Loucy (cell line): Measurements from ENCODE around the gene LHFPL4.

Experiments used
- H2AFZ ChIP-seq: fragments of 200-600 bp; sonication (generic); 2 replicates; pipeline ENCODE4 v1.6.0; 2016; ENCODE audit warnings: antibody characterized with exemption, mild to moderate bottlenecking, low read length, moderate library complexity
- H3F3A ChIP-seq: fragments of 200-600 bp; 2 replicates; pipeline ENCODE4 v1.6.0; 2016; ENCODE audit warnings: antibody characterized with exemption, low read depth, mild to moderate bottlenecking
- H3K27me3 ChIP-seq: fragments of 200-600 bp; sonication (generic); 2 replicates; pipeline ENCODE4 v1.6.1; 2014; ENCODE audit warnings: low read length, mild to moderate bottlenecking; ENCODE audit not compliant: insufficient read depth, poor library complexity, severe bottlenecking
- H3K36me3 ChIP-seq: fragments of 200-600 bp; sonication (generic); 2 replicates; pipeline ENCODE4 v1.6.1; 2016; ENCODE audit warnings: low read length; ENCODE audit not compliant: insufficient read depth
- H3K4me1 ChIP-seq: fragments of 200-600 bp; sonication (generic); 2 replicates; pipeline ENCODE4 v1.5.1; 2014; ENCODE audit warnings: low read length, mild to moderate bottlenecking; ENCODE audit not compliant: insufficient read depth, poor library complexity, severe bottlenecking
- H3K4me2 ChIP-seq: fragments of 200-600 bp; sonication (generic); 2 replicates; pipeline ENCODE4 v1.6.0; 2014; ENCODE audit warnings: antibody characterized with exemption, low read length, low read depth, mild to moderate bottlenecking; ENCODE audit not compliant: poor library complexity, severe bottlenecking
- H3K4me3 ChIP-seq: fragments of 200-600 bp; sonication (generic); 2 replicates; pipeline ENCODE4 v1.5.1; 2014; ENCODE audit warnings: low read length, mild to moderate bottlenecking, mixed read lengths; ENCODE audit not compliant: poor library complexity, severe bottlenecking
- H3K79me2 ChIP-seq: fragments of 200-600 bp; sonication (generic); 2 replicates; pipeline ENCODE4 v1.6.1; 2014; ENCODE audit warnings: low read length; ENCODE audit not compliant: insufficient read depth
- H3K9ac ChIP-seq: fragments of 200-600 bp; sonication (generic); 2 replicates; pipeline ENCODE4 v1.6.0; 2014; ENCODE audit warnings: mild to moderate bottlenecking, low read depth, low read length, moderate library complexity; ENCODE audit not compliant: poor library complexity, severe bottlenecking
- H3K9me2 ChIP-seq: fragments of 200-600 bp; sonication (generic); replicated peaks from 2 replicates; pipeline ENCODE4 v1.6.1; 2016; ENCODE audit warnings: low read depth, low read length, mixed read lengths
- H3K9me3 ChIP-seq: fragments of 200-600 bp; sonication (generic); 2 replicates; pipeline ENCODE4 v1.6.1; 2014; ENCODE audit warnings: mild to moderate bottlenecking, antibody characterized with exemption, low read length, low read depth; ENCODE audit not compliant: insufficient read depth
- H4K20me1 ChIP-seq: fragments of 200-600 bp; sonication (generic); 2 replicates; pipeline ENCODE4 v1.6.0; 2014; ENCODE audit warnings: antibody characterized with exemption, low read length, mild to moderate bottlenecking; ENCODE audit not compliant: insufficient read depth, poor library complexity, severe bottlenecking
- EZH2phosphoT487 ChIP-seq: fragments of 200-600 bp; IDR thresholded peaks from 2 replicates; pipeline ENCODE4 v1.6.1; 2018; ENCODE audit warnings: antibody characterized with exemption, mild to moderate bottlenecking, moderate library complexity, borderline replicate concordance
- TF ChIP-seq, protein P1 (sequence below): fragments of 200-600 bp; sonication (generic); conservative IDR thresholded peaks from 2 replicates; pipeline ENCODE4 v1.5.1; 2014; ENCODE audit warnings: mild to moderate bottlenecking, antibody characterized with exemption, low read length

The LHFPL4 gene

GRCh38 chr3:9542182-9542581 lies 11.4 kb downstream of the LHFPL4 start:
- no peaks in the 10 kb centered on the region for H3K4me1 ChIP-seq
- H2AFZ ChIP-seq, result no peak overlapping the region
- H3K9ac ChIP-seq, result no peak overlapping the region
- no peaks in the 10 kb centered on the region for H3K9me2 ChIP-seq
- H3F3A ChIP-seq, result no peaks in the 10 kb centered on the region
- no peak overlapping the region for H3K4me2 ChIP-seq
- TF ChIP-seq, protein P1, sequence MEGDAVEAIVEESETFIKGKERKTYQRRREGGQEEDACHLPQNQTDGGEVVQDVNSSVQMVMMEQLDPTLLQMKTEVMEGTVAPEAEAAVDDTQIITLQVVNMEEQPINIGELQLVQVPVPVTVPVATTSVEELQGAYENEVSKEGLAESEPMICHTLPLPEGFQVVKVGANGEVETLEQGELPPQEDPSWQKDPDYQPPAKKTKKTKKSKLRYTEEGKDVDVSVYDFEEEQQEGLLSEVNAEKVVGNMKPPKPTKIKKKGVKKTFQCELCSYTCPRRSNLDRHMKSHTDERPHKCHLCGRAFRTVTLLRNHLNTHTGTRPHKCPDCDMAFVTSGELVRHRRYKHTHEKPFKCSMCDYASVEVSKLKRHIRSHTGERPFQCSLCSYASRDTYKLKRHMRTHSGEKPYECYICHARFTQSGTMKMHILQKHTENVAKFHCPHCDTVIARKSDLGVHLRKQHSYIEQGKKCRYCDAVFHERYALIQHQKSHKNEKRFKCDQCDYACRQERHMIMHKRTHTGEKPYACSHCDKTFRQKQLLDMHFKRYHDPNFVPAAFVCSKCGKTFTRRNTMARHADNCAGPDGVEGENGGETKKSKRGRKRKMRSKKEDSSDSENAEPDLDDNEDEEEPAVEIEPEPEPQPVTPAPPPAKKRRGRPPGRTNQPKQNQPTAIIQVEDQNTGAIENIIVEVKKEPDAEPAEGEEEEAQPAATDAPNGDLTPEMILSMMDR, result no peak
- TF ChIP-seq EZH2phosphoT487, result no peak
- no peaks in the 10 kb centered on the region for H3K27me3 ChIP-seq
- H4K20me1 ChIP-seq, result no peaks in the 10 kb centered on the region
- no peaks in the 10 kb centered on the region for H3K36me3 ChIP-seq
- H3K4me3 ChIP-seq, result no peak overlapping the region
- no peaks in the 10 kb centered on the region for H3K79me2 ChIP-seq
- no peaks in the 10 kb centered on the region for H3K9me3 ChIP-seq

DNA sequence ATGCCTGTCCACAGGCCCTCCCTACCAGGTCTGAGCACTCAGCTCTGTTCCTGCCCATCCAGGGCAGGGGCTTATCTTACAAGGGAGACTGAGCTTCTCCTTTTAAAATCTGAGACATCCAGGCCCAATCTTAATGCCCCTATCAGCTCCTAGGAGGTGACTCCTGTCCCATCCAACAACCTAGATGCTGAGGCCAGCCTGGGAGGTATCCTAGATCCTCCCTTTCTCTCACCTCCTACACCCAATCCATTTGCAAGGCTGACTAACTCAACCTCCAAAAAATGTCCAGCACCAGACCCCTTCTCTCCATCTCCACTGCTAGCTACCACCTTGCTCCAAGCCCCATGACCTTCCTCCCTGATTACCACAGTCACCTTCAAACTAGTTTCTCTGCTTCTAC lies 17.4 kb downstream of the LHFPL4 start:
- no peak overlapping the region for H3K4me3 ChIP-seq
- no peaks in the 10 kb centered on the region for H3K4me1 ChIP-seq
- no peak overlapping the region for H2AFZ ChIP-seq
- no peaks in the 10 kb centered on the region for H3F3A ChIP-seq
- H3K9me3 ChIP-seq, result no peaks in the 10 kb centered on the region
- H3K9me2 ChIP-seq, result no peaks in the 10 kb centered on the region
- no peak overlapping the region for H3K9ac ChIP-seq
- no peak overlapping the region for H3K4me2 ChIP-seq
- H4K20me1 ChIP-seq, result no peaks in the 10 kb centered on the region
- H3K27me3 ChIP-seq, result no peaks in the 10 kb centered on the region
- no peak for TF ChIP-seq EZH2phosphoT487
- TF ChIP-seq, protein P1, result no peak
- H3K36me3 ChIP-seq, result no peaks in the 10 kb centered on the region
- no peaks in the 10 kb centered on the region for H3K79me2 ChIP-seq

DNA sequence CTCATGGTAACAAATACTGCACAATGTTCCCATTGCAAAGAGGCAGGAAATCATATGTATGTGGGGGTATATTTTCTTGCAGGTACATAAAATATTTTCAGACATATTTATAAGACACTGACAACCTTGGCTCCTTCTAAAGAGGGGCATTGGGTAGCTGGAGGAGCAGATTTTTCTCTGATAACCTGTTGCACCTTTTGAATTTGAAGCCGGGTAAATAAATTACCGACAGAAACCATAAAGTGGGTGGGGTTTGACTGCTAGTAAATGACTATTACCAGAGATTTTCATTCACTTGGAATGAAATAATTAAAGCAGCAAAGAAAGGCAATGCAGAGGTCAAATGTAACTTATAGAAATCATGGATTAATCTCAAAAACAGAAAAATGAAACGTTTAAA lies 19.2 kb downstream of the LHFPL4 start:
- H3K4me3 ChIP-seq, result no peak overlapping the region

More for the DNA sequence above, 19.2 kb downstream of the LHFPL4 start:
- Histone ChIP-seq H3K9ac (no peak overlapping the region), H3K4me1 (no peaks in the 10 kb centered on the region), H3F3A (no peaks in the 10 kb centered on the region), H3K79me2 (no peaks in the 10 kb centered on the region), H3K9me2 (no peaks in the 10 kb centered on the region), H3K36me3 (no peaks in the 10 kb centered on the region), H3K9me3 (no peaks in the 10 kb centered on the region), H2AFZ (no peak overlapping the region), H3K4me2 (no peak overlapping the region), H3K27me3 (no peaks in the 10 kb centered on the region), H4K20me1 (no peaks in the 10 kb centered on the region)
- TF ChIP-seq, protein P1, result no peak
- TF ChIP-seq EZH2phosphoT487, result no peak
